GM12878 (cell line): ENCODE data around the gene ITPR2. TPM values are rescaled to one million over a fixed set of nuclear protein-coding genes. Genes with fewer than 3 reads are reported as not detected.

Experiments
- ATAC-seq: fragments of 200-7000 bp; cut with Tn5 transposase; 3 replicates; pipeline ENCODE4 v1.9.1; 2020; ENCODE audit warnings: mild to moderate bottlenecking, moderate library complexity
- BruUV-seq: library from RNA; stranded (reverse); fragments of 400-500 nt; replicated peaks from 2 replicates; lab custom pipeline; 2021; lab: Mats Ljungman, UMichigan
- CTCF ChIA-PET: fragments of 300-600 bp; sonication (Branson Sonifier 250); formaldehyde crosslinking; extraction: SDS; loops from one replicate; lab custom pipeline; 2021; ENCODE audit warnings: inconsistent platforms; lab: Yijun Ruan, JAX
- POLR2A ChIA-PET: fragments of 350-600 bp; formaldehyde crosslinking; extraction: SDS; loops from one replicate; lab custom pipeline; 2021; ENCODE audit warnings: inconsistent platforms; lab: Charles Lee
- RAD21 ChIA-PET: fragments of 300-600 bp; sonication (Branson Sonifier 250); formaldehyde crosslinking; loops from one replicate; lab custom pipeline; 2023; ENCODE audit warnings: antibody characterized with exemption; ENCODE audit not compliant: unreplicated experiment; lab: Charles Lee
- SMC1A ChIA-PET: fragments of 300-600 bp; sonication (Branson Sonifier 250); formaldehyde crosslinking; loops from one replicate; lab custom pipeline; 2023; ENCODE audit not compliant: unreplicated experiment, uncharacterized antibody; lab: Charles Lee
- DNase-seq: peaks from one replicate; pipeline ENCODE4 v3.0.0-alpha.2; 2011; ENCODE audit warnings: low read depth, low spot score
- FAIRE-seq: peaks from 3 replicates; lab custom pipeline; 2011; peaks lifted over from hg19 to GRCh38; lab: Jason Lieb, UNC
- H2AFZ ChIP-seq: 2 replicates; pipeline ENCODE4 v1.6.0; 2011; ENCODE audit warnings: low read depth, low read length, control low read depth; ENCODE audit not compliant: control insufficient read depth
- H3K27ac ChIP-seq: 2 replicates; pipeline ENCODE4 v1.5.1; 2011; ENCODE audit warnings: control low read depth; ENCODE audit not compliant: control insufficient read depth, insufficient read depth
- H3K27me3 ChIP-seq, 2 experiments: replicated peaks in 1 of 2; 2 replicates each; pipeline versions ENCODE4 v1.6.0 to v1.6.1; 2011; ENCODE audit warnings: low read length in 1 of 2; ENCODE audit not compliant: control insufficient read depth in 2 of 2, insufficient read depth in 2 of 2
- H3K36me3 ChIP-seq, 2 experiments: 2 replicates each; pipeline ENCODE4 v1.5.1; 2011; ENCODE audit warnings: low read length in 1 of 2; ENCODE audit not compliant: control insufficient read depth in 2 of 2, insufficient read depth in 2 of 2
- H3K4me1 ChIP-seq: 2 replicates; pipeline ENCODE4 v1.6.1; 2011; ENCODE audit warnings: mild to moderate bottlenecking, low read length, moderate library complexity, mixed read lengths; ENCODE audit not compliant: control insufficient read depth, insufficient read depth
- H3K4me2 ChIP-seq: 2 replicates; pipeline ENCODE4 v1.6.0; 2011; ENCODE audit warnings: control low read depth; ENCODE audit not compliant: control insufficient read depth, insufficient read depth
- H3K4me3 ChIP-seq: fragments of 200-600 bp; sonication (generic); 2 replicates; pipeline ENCODE4 v1.5.1; 2016
- H3K79me2 ChIP-seq: 2 replicates; pipeline ENCODE4 v1.6.0; 2011; ENCODE audit warnings: low read length; ENCODE audit not compliant: control insufficient read depth, insufficient read depth
- H3K9ac ChIP-seq: 2 replicates; pipeline ENCODE4 v1.8.0; 2011; ENCODE audit warnings: low read length, control low read depth, mixed read lengths; ENCODE audit not compliant: control insufficient read depth, insufficient read depth
- H3K9me3 ChIP-seq: replicated peaks from 3 replicates; pipeline ENCODE4 v1.5.1; 2011; ENCODE audit warnings: mild to moderate bottlenecking, low read length; ENCODE audit not compliant: control insufficient read depth, insufficient read depth
- H4K20me1 ChIP-seq: 2 replicates; pipeline ENCODE4 v1.6.0; 2011; ENCODE audit not compliant: control insufficient read depth, insufficient read depth
- CBX3 ChIP-seq: fragments of 200-600 bp; sonication (generic); IDR thresholded peaks from 2 replicates; pipeline ENCODE4 v1.6.1; 2016; ENCODE audit warnings: low read depth, borderline replicate concordance
- CHD2 ChIP-seq: IDR thresholded peaks from 2 replicates; pipeline ENCODE4 v1.6.1; 2011; ENCODE audit warnings: low read depth, low read length, improper control_type of control experiment, borderline replicate concordance
- ESRRA ChIP-seq: IDR thresholded peaks from 2 replicates; pipeline ENCODE4 v1.6.1; 2012; ENCODE audit warnings: mild to moderate bottlenecking, low read length, improper control_type of control experiment
- MXI1 ChIP-seq: fragments of 150-350 bp; IDR thresholded peaks from 2 replicates; pipeline ENCODE4 v1.6.1; 2011; ENCODE audit warnings: low read depth, mild to moderate bottlenecking, inconsistent platforms, low read length, improper control_type of control experiment
- NFXL1 ChIP-seq: fragments of 450-650 bp; IDR thresholded peaks from 2 replicates; pipeline ENCODE4 v1.6.1; 2017; ENCODE audit warnings: antibody characterized with exemption, mild to moderate bottlenecking, borderline replicate concordance
- PML ChIP-seq: IDR thresholded peaks from 2 replicates; pipeline ENCODE4 v1.6.1; 2012; ENCODE audit warnings: low read length, inconsistent platforms
- RCOR1 ChIP-seq: conservative IDR thresholded peaks from 2 replicates; pipeline ENCODE4 v1.6.1; 2012; ENCODE audit warnings: low read depth, low read length, improper control_type of control experiment
- ZNF24 ChIP-seq: fragments of 450-650 bp; IDR thresholded peaks from 2 replicates; pipeline ENCODE4 v1.6.1; 2017; ENCODE audit warnings: antibody characterized with exemption, mild to moderate bottlenecking
- ZNF274 ChIP-seq: IDR thresholded peaks from one replicate; pipeline ENCODE4 v1.8.0; 2011; ENCODE audit not compliant: insufficient read length, insufficient read depth
- WGBS: methylation state at CpG from one replicate; pipeline ENCODE4 v1.1.6; 2016; ENCODE audit warnings: low lambda C conversion rate; ENCODE audit not compliant: insufficient replicate concordance, insufficient coverage; ENCODE audit errors: missing lambda C conversion rate; 5-methylcytosine and 5-hydroxymethylcytosine counted together
- in situ Hi-C: fragments of 300-500 bp; cut with MboI; formaldehyde crosslinking; loops from 9 replicates; pipeline ENCODE4 v1.14.3; 2018; ENCODE audit warnings: mixed read lengths
- intact Hi-C: fragments of 100-400 bp; cut with micrococcal nuclease; formaldehyde crosslinking; loops from one replicate; pipeline ENCODE4 v1.14.2; 2022; ENCODE audit not compliant: unreplicated experiment
- polyA plus RNA-seq, 11 experiments: library from polyadenylated mRNA; depleted of rRNA in 4 of 11; unstranded in 6 of 11; stranded (reverse) in 5 of 11; fragments of >200 nt; fragmentation: Nextera tagmentation in 4 of 11; fragmentation: Illumina TruSeq in 1 of 11; extraction: Ambion mirVana in 4 of 11; extraction: Trizol in 1 of 11; gene quantifications; 1 replicate in 1 of 11; 2 replicates in 10 of 11; pipeline versions ENCODE4 v1.2.1 to v1.2.3, GENCODE V29; 2011 to 2016; ENCODE audit warnings: inconsistent platforms in 2 of 11, missing spikeins in 2 of 11, low read depth in 1 of 11
- total RNA-seq, 4 experiments: library from RNA; depleted of rRNA in 3 of 4; stranded (reverse); fragments of >200 nt in 3 of 4; fragmentation: Illumina TruSeq in 1 of 4; extraction: Trizol in 1 of 4; gene quantifications; 2 replicates each; pipeline versions ENCODE4 v1.2.1 to v1.2.3, GENCODE V29; 2013 to 2021
- TF ChIP-seq, protein P1 (sequence below): fragments of 450-650 bp; IDR thresholded peaks from 2 replicates; pipeline ENCODE4 v1.6.1; 2017; ENCODE audit warnings: mild to moderate bottlenecking, moderate library complexity
- TF ChIP-seq, protein P2 (sequence below): fragments of 450-650 bp; formaldehyde crosslinking; IDR thresholded peaks from 2 replicates; pipeline ENCODE4 v1.5.0; 2022; ENCODE audit warnings: mild to moderate bottlenecking, missing genetic modification characterization
- TF ChIP-seq, protein P3 (sequence below): fragments of 450-650 bp; IDR thresholded peaks from 2 replicates; pipeline ENCODE4 v1.6.1; 2017; ENCODE audit warnings: mild to moderate bottlenecking, moderate library complexity

Gene ITPR2
- total and polyA plus RNA-seq, 10 of the 15 experiments (the other 5 are each of a cell fraction or from before 2014, with no cell fraction given): 7.5 to 76.2 (median 47.1) TPM

DNA sequence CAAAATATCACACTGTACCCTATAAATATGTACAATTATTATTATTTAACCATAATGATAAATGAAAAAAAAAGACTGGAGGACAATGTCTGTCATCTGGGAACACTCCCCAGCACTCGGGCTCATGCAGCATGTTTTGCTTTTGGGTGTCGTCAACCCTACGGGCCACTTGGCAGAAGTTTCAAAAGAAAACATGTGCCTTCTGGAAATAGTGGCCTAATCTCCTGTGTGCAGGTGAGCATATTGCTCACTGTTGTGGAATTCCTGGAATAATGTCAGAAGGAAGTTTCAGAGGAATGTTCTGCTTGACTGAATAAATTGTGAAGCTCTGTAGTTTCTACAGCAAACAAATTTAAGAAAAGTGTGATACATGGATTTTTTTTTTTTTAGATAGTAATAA, 339.3 kb downstream of the ITPR2 start:
- Histone ChIP-seq H3K4me2 (no peak overlapping the region), H3K4me1 (no peaks in the 10 kb centered on the region), H4K20me1 (no peaks in the 10 kb centered on the region), H3K36me3 (peaks cover 0 to 9% of the 10 kb centered on the region in 2 experiments; a peak in 3 of 4 replicates), H3K9ac (no peak overlapping the region), H3K79me2 (no peaks in the 10 kb centered on the region), H2AFZ (no peak overlapping the region), H3K27me3 (no peaks in the 10 kb centered on the region), H3K4me3 (no peak overlapping the region), H3K9me3 (no peaks in the 10 kb centered on the region), H3K27ac (no peak overlapping the region)
- DNase-seq (no peak), ATAC-seq (no peak), FAIRE-seq (no peak)
- intact Hi-C loops: no loop called here
- CTCF ChIA-PET: interaction anchor here (1.3 to 1.7 kb wide), 2 partner anchors 61 to 175 kb away, joined by 3 to 4 read pairs; no protein-coding TSS in a partner anchor
- SMC1A ChIA-PET: interaction anchor here (1.2 to 1.6 kb wide), 4 partner anchors 28 to 385 kb away, joined by 3 read pairs; no protein-coding TSS in a partner anchor
- in situ Hi-C loops: no loop called here
- RAD21 ChIA-PET: no interaction called here
- no TSS peak for BruUV-seq
- POLR2A ChIA-PET: interaction anchor here (1.1 kb wide), 1 partner anchor 47 kb away, joined by 4 read pairs; no protein-coding TSS in a partner anchor
- 100% methylated on average over 3 of the region's 3 CpGs for WGBS
- TF ChIP-seq ZNF274: no peak
- TF ChIP-seq CBX3: no peak
- TF ChIP-seq, protein P1, sequence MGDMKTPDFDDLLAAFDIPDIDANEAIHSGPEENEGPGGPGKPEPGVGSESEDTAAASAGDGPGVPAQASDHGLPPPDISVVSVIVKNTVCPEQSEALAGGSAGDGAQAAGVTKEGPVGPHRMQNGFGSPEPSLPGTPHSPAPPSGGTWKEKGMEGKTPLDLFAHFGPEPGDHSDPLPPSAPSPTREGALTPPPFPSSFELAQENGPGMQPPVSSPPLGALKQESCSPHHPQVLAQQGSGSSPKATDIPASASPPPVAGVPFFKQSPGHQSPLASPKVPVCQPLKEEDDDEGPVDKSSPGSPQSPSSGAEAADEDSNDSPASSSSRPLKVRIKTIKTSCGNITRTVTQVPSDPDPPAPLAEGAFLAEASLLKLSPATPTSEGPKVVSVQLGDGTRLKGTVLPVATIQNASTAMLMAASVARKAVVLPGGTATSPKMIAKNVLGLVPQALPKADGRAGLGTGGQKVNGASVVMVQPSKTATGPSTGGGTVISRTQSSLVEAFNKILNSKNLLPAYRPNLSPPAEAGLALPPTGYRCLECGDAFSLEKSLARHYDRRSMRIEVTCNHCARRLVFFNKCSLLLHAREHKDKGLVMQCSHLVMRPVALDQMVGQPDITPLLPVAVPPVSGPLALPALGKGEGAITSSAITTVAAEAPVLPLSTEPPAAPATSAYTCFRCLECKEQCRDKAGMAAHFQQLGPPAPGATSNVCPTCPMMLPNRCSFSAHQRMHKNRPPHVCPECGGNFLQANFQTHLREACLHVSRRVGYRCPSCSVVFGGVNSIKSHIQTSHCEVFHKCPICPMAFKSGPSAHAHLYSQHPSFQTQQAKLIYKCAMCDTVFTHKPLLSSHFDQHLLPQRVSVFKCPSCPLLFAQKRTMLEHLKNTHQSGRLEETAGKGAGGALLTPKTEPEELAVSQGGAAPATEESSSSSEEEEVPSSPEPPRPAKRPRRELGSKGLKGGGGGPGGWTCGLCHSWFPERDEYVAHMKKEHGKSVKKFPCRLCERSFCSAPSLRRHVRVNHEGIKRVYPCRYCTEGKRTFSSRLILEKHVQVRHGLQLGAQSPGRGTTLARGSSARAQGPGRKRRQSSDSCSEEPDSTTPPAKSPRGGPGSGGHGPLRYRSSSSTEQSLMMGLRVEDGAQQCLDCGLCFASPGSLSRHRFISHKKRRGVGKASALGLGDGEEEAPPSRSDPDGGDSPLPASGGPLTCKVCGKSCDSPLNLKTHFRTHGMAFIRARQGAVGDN: no peak
- no peak for TF ChIP-seq PML
- TF ChIP-seq, protein P2, sequence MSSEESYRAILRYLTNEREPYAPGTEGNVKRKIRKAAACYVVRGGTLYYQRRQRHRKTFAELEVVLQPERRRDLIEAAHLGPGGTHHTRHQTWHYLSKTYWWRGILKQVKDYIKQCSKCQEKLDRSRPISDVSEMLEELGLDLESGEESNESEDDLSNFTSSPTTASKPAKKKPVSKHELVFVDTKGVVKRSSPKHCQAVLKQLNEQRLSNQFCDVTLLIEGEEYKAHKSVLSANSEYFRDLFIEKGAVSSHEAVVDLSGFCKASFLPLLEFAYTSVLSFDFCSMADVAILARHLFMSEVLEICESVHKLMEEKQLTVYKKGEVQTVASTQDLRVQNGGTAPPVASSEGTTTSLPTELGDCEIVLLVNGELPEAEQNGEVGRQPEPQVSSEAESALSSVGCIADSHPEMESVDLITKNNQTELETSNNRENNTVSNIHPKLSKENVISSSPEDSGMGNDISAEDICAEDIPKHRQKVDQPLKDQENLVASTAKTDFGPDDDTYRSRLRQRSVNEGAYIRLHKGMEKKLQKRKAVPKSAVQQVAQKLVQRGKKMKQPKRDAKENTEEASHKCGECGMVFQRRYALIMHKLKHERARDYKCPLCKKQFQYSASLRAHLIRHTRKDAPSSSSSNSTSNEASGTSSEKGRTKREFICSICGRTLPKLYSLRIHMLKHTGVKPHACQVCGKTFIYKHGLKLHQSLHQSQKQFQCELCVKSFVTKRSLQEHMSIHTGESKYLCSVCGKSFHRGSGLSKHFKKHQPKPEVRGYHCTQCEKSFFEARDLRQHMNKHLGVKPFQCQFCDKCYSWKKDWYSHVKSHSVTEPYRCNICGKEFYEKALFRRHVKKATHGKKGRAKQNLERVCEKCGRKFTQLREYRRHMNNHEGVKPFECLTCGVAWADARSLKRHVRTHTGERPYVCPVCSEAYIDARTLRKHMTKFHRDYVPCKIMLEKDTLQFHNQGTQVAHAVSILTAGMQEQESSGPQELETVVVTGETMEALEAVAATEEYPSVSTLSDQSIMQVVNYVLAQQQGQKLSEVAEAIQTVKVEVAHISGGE (CRISPR knock-in tag): no peak
- TF ChIP-seq, protein P3, sequence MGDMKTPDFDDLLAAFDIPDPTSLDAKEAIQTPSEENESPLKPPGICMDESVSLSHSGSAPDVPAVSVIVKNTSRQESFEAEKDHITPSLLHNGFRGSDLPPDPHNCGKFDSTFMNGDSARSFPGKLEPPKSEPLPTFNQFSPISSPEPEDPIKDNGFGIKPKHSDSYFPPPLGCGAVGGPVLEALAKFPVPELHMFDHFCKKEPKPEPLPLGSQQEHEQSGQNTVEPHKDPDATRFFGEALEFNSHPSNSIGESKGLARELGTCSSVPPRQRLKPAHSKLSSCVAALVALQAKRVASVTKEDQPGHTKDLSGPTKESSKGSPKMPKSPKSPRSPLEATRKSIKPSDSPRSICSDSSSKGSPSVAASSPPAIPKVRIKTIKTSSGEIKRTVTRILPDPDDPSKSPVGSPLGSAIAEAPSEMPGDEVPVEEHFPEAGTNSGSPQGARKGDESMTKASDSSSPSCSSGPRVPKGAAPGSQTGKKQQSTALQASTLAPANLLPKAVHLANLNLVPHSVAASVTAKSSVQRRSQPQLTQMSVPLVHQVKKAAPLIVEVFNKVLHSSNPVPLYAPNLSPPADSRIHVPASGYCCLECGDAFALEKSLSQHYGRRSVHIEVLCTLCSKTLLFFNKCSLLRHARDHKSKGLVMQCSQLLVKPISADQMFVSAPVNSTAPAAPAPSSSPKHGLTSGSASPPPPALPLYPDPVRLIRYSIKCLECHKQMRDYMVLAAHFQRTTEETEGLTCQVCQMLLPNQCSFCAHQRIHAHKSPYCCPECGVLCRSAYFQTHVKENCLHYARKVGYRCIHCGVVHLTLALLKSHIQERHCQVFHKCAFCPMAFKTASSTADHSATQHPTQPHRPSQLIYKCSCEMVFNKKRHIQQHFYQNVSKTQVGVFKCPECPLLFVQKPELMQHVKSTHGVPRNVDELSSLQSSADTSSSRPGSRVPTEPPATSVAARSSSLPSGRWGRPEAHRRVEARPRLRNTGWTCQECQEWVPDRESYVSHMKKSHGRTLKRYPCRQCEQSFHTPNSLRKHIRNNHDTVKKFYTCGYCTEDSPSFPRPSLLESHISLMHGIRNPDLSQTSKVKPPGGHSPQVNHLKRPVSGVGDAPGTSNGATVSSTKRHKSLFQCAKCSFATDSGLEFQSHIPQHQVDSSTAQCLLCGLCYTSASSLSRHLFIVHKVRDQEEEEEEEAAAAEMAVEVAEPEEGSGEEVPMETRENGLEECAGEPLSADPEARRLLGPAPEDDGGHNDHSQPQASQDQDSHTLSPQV: no peak
- no peak for TF ChIP-seq ZNF24
- no peak for TF ChIP-seq RCOR1
- no peak for TF ChIP-seq ESRRA
- TF ChIP-seq NFXL1: no peak
- TF ChIP-seq MXI1: no peak
- no peak for TF ChIP-seq CHD2
